Spleen (tissue), 7 donors: ENCODE data around the gene CSTPP1.

ENCODE experiments used
- POLR2A ChIP-seq, 3 donors: fragments of 450-650 bp; IDR thresholded peaks; one replicate each; pipeline ENCODE4 v1.5.1; 2017; ENCODE audit warnings: antibody characterized with exemption in 3 of 3, mild to moderate bottlenecking in 1 of 3
- POLR2AphosphoS5 ChIP-seq, 3 donors: sonication (generic); formaldehyde crosslinking; IDR thresholded peaks; one replicate each; pipeline ENCODE4 v1.5.1; 2017; ENCODE audit warnings: antibody characterized with exemption in 3 of 3
- TF ChIP-seq, protein P1 (sequence below), 11 experiments: fragments of 200-600 bp in 7 of 11; fragments of 450-650 bp in 4 of 11; sonication (generic) in 4 of 11; IDR thresholded peaks in 8 of 11; conservative IDR thresholded peaks in 3 of 11; 1 replicate in 7 of 11; 2 replicates in 4 of 11; pipeline versions ENCODE4 v1.4.0 to v1.8.0; 2016 to 2021; ENCODE audit warnings: antibody characterized with exemption in 11 of 11, inconsistent platforms in 4 of 11, mild to moderate bottlenecking in 1 of 11
- donor health status: DM: no; HTN: no; CAD: no; lungs with moderate emphysema.
- donor health status: DM: no; HTN: no; CAD: no.
- donor health status: DM: no; HTN: no; CAD: no.

GRCh38 chr11:47005441-47005840 is 68.9 kb downstream of the CSTPP1 start:
- TF ChIP-seq POLR2A (IDR thresholded peaks at IDR 0.05) (no peak), POLR2AphosphoS5 (IDR thresholded peaks at IDR 0.05) (no peak)
- TF ChIP-seq, protein P1, sequence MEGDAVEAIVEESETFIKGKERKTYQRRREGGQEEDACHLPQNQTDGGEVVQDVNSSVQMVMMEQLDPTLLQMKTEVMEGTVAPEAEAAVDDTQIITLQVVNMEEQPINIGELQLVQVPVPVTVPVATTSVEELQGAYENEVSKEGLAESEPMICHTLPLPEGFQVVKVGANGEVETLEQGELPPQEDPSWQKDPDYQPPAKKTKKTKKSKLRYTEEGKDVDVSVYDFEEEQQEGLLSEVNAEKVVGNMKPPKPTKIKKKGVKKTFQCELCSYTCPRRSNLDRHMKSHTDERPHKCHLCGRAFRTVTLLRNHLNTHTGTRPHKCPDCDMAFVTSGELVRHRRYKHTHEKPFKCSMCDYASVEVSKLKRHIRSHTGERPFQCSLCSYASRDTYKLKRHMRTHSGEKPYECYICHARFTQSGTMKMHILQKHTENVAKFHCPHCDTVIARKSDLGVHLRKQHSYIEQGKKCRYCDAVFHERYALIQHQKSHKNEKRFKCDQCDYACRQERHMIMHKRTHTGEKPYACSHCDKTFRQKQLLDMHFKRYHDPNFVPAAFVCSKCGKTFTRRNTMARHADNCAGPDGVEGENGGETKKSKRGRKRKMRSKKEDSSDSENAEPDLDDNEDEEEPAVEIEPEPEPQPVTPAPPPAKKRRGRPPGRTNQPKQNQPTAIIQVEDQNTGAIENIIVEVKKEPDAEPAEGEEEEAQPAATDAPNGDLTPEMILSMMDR (IDR thresholded peaks at IDR 0.05 in 8 of 11, conservative IDR thresholded peaks at IDR 0.05 in 3 of 11), result no peak
